GM10266 (cell line): ENCODE data around the gene CHFR.
"Not testable (repeated sequence)": the region's sequence is repeated elsewhere in the genome, so short reads cannot be mapped to it uniquely, and the experiment has no call there.

ENCODE experiments used
- DNase-seq: peaks from one replicate; pipeline ENCODE4 v3.0.0; 2012; ENCODE audit errors: extremely low spot score
- TF ChIP-seq, protein P1 (sequence below): IDR thresholded peaks from 2 replicates; pipeline ENCODE4 v1.5.1; 2012; ENCODE audit warnings: mild to moderate bottlenecking, low read depth; ENCODE audit not compliant: control insufficient read depth, insufficient read depth; ENCODE audit errors: missing control alignments

The CHFR gene

DNA sequence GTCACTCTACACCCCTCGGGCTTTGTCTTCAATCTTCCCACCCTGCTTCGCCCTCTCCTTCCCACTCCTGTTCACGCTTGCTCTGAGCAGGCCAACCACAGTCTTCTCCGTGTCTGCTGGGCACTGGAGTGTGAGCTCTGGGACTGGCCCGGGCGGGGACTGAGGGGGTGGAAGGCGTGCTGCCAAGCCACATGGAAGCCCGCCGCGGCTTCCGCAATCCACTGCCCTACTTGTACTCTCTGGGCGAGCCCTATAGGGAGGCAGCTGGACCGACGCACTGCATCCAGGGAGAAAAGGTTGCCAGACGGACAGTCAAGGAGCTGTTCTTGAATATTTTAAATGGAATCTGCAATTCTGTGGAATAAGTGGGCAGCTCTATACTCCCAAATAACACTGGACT lies 83.5 kb downstream of the CHFR start:
- TF ChIP-seq, protein P1, sequence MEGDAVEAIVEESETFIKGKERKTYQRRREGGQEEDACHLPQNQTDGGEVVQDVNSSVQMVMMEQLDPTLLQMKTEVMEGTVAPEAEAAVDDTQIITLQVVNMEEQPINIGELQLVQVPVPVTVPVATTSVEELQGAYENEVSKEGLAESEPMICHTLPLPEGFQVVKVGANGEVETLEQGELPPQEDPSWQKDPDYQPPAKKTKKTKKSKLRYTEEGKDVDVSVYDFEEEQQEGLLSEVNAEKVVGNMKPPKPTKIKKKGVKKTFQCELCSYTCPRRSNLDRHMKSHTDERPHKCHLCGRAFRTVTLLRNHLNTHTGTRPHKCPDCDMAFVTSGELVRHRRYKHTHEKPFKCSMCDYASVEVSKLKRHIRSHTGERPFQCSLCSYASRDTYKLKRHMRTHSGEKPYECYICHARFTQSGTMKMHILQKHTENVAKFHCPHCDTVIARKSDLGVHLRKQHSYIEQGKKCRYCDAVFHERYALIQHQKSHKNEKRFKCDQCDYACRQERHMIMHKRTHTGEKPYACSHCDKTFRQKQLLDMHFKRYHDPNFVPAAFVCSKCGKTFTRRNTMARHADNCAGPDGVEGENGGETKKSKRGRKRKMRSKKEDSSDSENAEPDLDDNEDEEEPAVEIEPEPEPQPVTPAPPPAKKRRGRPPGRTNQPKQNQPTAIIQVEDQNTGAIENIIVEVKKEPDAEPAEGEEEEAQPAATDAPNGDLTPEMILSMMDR: no peak
- no peak for DNase-seq

- DNase-seq: no peak
- TF ChIP-seq, protein P1: no peak
Measured at GRCh38 chr12:132803125-132803524, 84.3 kb downstream of the CHFR start.

- TF ChIP-seq, protein P1: no peak
Measured at GRCh38 chr12:132801741-132802140, 85.7 kb downstream of the CHFR start.

DNA sequence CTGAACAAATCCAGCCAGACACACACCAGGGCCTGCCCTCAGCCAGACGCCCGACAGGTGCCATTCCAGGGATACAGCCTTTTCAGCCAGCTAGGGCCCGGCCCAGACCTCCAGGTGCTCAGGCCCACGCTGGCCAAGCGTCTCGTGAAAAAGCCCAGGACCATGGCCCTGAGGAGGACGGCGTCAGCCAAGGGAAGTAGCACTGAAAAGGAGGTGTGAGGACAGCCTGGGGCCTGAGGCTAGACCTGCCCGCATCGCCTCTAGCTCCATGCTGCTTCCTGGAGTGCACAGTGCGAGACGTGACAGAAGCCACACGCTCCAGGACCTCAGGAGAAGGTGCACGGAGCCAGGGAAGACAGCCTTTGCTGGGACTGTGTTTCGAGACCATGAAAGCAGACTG lies 88.6 kb downstream of the CHFR start:
- DNase-seq: no peak
- TF ChIP-seq, protein P1: no peak

More at GRCh38 chr12:132801741-132802140, 85.7 kb downstream of the CHFR start:
- DNase-seq: no peak

GRCh38 chr12:132797820-132798570 lies 89.4 kb downstream of the CHFR start:
- DNase-seq: no peak
- TF ChIP-seq, protein P1: no peak

- no peak for DNase-seq
- TF ChIP-seq, protein P1: no peak
Measured at GRCh38 chr12:132795847-132796246, 91.6 kb downstream of the CHFR start.

DNA sequence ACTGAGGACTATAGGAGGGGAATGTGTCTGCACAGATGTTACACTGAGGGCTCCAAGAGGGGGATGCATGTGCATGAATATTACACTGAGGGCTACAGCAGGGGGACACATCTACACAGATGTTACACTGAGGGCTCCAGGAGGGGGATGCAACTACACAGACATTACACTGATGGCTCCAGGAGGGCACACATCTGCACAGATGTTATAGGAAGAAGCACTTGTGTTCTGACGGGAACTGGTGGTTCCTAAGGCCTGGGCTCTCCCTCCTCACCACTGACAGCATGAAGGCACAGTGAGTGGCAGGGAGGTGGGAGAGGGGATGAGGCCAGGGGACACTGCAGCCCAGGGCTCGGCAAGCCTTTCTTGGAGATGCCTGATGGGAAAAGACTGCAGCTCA lies 95.5 kb downstream of the CHFR start:
- not testable (repeated sequence) for DNase-seq

- no peak for DNase-seq
- TF ChIP-seq, protein P1: no peak
Measured at GRCh38 chr12:132789099-132789471, 98.3 kb downstream of the CHFR start.
